ENCODE data around the gene SKAP1.

DNA sequence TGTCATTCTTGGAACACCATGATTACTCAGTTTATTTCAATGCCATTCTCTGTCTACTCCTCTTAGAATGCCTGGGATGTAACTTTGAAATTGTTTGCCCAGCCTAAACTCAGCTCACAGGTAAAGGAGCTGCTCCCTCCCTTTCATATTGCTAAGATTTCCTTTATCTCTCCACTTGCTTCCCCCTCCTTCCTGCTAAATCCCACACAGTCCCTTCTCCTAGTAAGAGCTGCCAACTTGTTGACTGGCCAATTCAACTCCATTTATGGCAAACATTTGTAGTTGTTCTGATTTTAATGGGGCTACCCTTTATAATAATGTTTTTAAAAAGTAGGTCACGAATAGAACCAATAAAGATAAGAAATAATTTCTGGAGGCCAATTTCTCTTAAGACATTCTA is 146.1 kb downstream of the SKAP1 start:
- no peak for TF ChIP-seq ZNF766 (CRISPR knock-in tag; IDR thresholded peaks at IDR 0.05; ENCODE audit: borderline replicate concordance)
- no peak for TF ChIP-seq EZH2 (conservative IDR thresholded peaks at IDR 0.05; ENCODE audit: low read depth, low read length)
- no peak for TF ChIP-seq ZNF441 (CRISPR knock-in tag; IDR thresholded peaks at IDR 0.05; ENCODE audit: borderline replicate concordance)
- no peak for TF ChIP-seq SP1 (IDR thresholded peaks at IDR 0.05)
- TF ChIP-seq SP1 (CRISPR knock-in tag; IDR thresholded peaks at IDR 0.05) = no peak
- TF ChIP-seq PHF20 (CRISPR knock-in tag; IDR thresholded peaks at IDR 0.05) = no peak
- TF ChIP-seq ZFP1 (CRISPR knock-in tag; IDR thresholded peaks at IDR 0.05) = no peak
- no peak for TF ChIP-seq KLF15 (CRISPR knock-in tag; IDR thresholded peaks at IDR 0.05; ENCODE audit: borderline replicate concordance)

Measured in HepG2 (cell line).